ENCODE measurements around the gene IGSF9B.

Gene IGSF9B

DNA sequence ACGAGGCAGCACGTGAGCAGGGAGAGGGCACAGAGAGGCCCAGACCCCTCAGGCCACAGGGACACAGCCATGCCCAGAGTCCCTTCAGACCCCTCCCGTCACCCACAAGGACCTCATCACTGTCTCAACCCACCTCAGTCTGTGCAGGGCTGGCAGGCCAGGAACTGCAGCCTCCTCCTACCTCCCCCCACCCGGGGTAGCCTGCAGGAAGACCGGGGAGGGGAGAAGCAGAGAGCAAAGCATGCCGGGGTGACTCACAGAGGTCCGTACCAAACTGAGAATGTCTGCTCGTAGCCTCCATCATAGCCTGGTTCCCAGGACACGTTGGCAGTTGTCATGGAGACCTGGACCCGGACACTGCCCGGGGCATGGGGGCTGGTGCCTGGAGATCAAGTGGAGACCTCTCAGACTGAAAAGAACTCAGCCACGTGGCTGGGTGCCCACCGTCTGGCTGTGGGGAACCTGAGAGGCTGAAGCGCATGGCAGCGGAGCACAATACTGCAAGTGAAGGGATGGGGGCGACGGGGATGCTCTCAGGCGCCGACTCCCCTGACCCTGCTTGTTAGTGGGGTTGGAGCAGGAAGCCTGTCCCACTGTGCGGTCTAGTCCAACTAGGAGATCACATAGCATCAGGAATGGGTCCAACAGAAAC, 27.2 kb downstream of the IGSF9B start:
- intact Hi-C loops (cut with DNase I) = loop anchor here (5.0 to 10.0 kb wide), 3 partner anchors 118 to 295 kb away; partner anchors contain the start of genes NCAPD3 and VPS26B
- DNase-seq = peak in 2 of 10 donors; percentile 80 to 83

DNA sequence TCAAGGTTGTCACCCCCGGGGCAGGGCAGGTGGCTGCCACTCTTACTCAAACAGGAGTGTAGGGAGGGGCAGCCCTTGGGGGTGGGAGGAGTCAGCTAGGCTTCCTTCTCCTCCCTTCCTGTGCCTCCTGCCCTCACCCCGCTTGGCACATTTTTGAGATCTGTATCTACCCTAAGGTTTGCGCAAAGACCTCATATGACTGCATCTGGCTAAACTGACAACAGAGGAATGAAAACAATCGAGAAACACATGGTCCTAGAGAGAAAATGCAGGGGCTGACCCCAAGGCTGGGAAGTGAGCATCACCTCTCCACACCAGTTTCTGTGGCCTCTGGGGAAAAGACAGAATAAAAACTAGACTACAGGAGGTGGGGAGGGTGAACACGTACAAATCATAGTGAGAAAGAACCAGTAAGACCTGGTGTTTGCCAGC, 28.1 kb downstream of the IGSF9B start:
- intact Hi-C loops (cut with DNase I) = loop anchor here (5.0 kb wide), 2 partner anchors 119 to 209 kb away; no protein-coding TSS in a partner anchor

DNA sequence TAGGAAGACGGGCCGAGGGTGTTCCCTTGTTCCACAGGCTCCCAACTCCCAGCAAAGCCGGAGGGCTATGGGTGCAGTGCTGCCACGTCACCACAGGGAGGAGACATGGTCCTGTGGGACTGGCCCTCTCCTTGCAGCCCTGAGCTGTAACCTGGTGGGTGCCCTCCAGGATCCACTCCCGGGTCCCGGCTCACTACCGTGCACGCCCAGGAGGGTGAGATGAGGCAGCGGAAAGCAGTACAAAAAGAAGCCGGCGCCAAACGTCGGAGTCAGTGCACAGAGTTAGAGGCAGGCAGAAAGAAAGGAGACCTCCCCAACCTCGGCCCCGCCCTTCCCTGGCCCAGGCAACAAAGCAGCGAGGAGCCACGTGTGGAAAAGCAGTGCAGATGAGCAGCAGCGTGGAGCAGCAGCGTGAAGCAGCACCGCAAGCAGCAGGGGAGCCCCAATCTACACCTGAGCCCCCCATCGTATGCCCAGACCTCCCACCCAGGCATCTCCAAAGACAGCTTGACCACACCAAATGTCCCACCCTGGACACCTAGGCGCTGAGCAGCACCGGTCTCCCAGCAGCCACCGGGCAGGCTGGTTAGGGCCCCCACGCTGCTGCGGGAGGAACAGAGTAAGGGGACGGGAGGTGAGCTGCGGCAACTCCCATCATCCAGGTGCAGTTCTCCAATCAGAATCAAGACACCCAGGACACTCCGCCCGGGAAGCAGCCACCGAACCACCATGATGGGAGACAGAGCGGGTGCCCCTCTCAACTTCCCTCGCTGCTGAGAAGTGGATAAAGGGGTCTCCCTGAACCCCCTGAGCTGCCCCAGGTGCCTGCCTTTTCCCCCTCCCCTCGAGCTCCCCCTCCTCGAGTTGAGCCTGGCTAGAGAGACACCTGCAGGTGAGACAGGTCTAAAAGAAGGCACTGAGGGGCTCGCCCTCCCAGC, 28.8 kb downstream of the IGSF9B start:
- DNase-seq = peak; percentile 54 to 97 (median 76)
- intact Hi-C loops (cut with DNase I) = loop anchor here (5.0 kb wide), 2 partner anchors 119 to 209 kb away; no protein-coding TSS in a partner anchor

More for the DNA sequence above, 28.1 kb downstream of the IGSF9B start:
- peak in 1 of 10 donors; percentile 79 for DNase-seq

DNA sequence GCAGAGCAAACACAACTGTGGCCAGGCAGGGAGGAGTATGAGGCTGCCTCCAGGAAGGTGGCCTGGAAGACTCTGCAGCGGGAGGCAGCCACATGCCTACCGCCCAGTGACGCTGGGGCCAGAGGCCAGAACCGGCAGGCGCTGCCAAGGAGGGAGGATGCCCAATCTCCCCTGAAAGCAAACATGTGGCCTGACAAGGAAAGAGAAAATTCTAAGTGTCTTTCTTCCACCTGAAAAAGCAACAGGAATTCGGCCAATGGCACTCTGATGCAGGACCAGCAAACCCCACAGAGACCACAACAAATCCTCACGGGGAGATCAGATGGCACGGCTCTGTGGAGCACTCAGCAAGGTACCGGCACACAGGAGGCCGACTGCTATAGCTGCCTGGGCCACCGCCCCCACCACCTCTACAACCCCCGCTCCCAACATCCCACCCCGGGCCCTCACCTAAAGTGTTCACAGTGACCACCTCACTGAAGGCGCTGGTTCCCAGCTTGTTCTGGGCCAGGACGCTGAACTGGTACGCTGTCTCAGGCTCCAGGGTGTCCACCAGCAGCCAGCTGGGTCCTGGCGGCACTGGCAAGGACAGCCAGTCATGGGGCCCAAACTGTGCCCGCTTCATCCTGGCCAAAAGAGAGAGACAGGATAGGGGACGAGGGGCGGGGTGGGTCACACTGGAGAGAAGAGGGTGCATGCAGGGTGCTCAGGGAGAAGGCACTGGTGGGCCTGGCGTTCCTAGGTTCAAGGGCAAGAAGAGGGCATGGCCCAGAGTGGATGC, 30.1 kb downstream of the IGSF9B start:
- intact Hi-C loops (cut with DNase I) = loop anchor here (5.0 kb wide), 2 partner anchors 121 to 211 kb away; no protein-coding TSS in a partner anchor
- peak in 1 of 10 donors; percentile 24 for DNase-seq

DNA sequence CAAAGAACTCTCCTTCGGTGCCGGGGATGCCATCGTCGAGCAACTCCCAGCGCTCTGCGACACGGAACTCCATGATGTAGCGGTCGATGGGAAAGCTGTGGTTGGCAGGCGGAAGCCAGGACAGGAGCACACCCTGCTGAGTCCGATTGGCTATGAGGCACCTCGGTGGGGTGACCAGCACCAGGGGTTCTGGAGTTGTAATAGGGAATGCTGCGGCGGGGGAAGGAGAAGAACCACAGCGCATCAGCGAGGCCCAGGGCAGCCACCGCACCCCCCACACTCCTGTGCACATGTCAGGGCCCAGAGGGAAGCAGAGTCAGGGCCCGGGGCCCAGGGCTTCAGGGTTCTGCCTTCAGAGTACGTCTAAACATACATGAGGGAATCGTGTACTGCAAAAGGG, 31.0 kb downstream of the IGSF9B start:
- peak in 1 of 10 donors; percentile 64 for DNase-seq
- intact Hi-C loops (cut with DNase I) = loop anchor here (5.0 kb wide), 2 partner anchors 122 to 212 kb away; no protein-coding TSS in a partner anchor

DNA sequence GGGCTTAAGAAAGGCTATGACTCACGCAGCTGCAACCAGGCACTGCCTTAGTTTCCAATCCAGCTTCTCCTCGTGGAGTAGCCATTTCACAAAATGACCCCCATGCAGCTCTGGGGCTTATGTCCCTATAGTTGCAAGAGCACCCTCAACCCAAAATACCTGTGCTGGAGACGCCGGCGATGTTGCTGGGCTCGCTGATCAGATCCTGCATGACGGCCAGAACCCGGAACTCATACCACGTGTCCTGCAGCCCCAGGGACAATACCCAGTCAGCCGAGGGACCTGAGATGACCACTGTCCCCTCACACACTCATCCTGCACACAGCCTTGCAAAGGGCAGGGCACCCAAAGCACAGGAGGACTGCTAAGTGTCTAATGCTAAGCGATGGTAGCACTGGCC, 32.1 kb downstream of the IGSF9B start:
- DNase-seq = peak in 1 of 10 donors; percentile 67

DNA sequence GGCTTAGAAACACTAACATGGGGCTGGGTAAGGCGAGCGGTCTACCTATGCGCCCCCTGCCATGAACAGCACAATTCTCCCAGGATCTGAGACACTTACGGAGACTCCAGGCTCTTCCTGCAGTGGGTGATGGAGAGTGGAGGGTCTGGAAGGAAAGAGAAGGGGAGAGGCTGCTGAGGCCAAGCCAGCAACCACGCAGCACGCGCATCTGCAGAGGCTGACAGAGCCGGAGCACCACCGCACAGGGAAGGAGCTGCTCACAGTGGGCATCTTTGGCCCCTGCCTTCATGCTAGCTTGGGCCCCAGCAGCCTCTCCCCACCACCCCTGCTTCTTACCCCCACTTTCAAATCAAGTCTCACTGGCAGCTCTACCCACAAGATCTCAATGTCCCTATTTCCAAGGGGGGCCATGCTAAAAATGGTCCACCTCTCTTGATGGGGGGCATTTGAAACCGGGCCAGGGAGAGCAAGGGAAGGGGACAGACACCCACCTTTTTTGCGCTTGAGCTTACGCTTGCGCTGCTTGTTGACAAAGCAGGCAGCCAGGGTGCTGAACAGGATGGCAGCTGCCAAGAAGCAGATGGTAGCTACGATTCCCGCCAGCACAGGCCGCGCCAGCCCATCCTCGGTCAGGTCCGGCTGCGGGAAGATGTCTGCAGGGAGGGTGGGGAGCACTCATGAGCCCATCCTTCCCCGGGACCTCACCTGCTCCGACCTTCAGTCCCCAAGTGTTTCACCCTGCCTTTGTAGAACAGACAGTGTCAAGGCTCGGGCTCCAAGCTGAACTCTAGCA, 34.5 kb downstream of the IGSF9B start:
- peak in 4 of 10 donors; percentile 47 to 93 (median 72) for DNase-seq
- intact Hi-C loops (cut with DNase I) = no loop called here

More for the DNA sequence above, 32.1 kb downstream of the IGSF9B start:
- intact Hi-C loops (cut with DNase I) = loop anchor here (5.0 kb wide), 2 partner anchors 123 to 213 kb away; no protein-coding TSS in a partner anchor

DNA sequence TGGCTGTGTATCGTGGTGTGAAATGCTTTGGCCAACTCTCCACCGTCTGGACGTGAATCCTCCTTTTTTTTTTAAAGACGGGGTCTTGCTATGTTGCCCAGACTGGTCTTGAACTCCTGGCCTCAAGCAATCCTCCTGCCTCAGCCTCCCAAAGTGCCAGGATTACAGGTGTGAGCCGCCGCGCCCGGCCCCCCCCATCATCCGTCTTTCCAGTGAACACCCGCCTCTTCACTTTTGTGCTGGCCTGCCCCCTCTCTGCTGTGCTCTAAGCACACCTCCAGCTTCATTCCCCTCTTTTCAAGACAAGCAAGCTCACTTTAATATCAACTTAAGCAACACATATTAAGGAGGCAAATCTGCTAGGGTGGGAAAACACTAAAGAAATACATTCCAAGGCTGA, 35.3 kb downstream of the IGSF9B start:
- peak in 1 of 10 donors; percentile 84 for DNase-seq
- intact Hi-C loops (cut with DNase I) = no loop called here

DNA sequence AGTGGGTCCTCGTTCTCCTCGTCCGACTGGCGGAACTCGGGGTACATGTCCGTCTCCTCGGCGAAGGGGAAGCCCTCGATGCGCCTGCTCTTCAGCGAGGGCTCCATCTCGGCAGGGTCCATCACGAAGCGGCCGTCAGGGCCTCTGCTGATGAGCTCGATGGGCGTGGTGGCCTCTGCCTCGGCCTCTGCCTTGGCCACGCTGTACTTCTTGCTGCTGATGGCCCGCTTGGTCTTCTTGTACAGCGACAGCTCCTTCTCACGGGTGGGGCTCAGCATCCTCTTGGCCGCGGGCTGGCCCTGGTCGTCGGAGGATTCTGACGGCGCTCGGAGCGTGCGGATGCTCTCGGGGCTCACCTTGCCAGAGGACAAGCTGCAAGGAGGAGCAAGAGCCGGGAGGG, 35.7 kb downstream of the IGSF9B start:
- intact Hi-C loops (cut with DNase I) = no loop called here
- peak in 1 of 10 donors; percentile 81 for DNase-seq

DNA sequence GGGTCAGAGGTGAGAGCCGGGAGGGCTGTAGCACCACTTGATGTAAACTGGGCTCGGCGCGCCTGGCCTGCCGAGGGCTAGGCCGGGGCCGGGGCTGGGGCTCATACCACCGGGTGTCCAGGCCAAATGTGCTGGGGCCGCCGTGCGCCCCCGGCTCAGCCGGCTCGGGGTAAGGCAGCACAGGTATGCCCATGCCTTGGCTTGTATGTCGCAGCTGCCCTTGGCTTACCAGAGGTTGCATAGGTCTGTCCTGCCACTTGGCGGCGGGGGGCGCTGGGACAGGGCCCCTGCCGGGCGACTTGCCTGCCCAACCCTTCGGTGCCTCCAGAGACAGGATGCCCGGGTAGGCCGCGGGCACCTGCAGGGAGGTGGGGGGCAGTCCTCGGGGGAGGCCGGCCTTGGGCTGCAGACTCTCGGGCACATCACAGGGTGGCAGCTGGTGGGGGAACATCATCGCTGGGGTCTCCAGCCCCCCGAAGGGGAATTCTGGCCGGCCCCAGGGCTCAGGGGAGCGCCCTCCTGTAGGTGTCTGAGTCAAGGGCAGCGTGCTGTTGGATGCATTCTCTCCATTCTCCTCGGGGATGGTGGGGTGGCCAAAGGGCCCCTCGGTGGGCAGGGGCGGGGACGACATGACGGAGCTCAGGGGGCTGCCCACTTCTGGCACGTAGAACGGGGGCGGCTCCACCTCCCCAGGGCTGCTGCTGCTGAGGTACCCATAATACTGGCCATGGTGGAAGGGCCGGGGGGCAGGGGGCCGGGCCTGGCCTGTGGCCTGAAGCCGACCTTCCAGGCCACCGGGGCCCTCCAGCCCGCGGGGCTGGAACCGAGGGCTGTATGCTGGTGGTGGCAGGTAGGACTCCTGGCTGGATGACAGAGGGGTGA, 36.4 kb downstream of the IGSF9B start:
- intact Hi-C loops (cut with DNase I) = no loop called here
- peak in 1 of 10 donors; percentile 74 for DNase-seq

DNA sequence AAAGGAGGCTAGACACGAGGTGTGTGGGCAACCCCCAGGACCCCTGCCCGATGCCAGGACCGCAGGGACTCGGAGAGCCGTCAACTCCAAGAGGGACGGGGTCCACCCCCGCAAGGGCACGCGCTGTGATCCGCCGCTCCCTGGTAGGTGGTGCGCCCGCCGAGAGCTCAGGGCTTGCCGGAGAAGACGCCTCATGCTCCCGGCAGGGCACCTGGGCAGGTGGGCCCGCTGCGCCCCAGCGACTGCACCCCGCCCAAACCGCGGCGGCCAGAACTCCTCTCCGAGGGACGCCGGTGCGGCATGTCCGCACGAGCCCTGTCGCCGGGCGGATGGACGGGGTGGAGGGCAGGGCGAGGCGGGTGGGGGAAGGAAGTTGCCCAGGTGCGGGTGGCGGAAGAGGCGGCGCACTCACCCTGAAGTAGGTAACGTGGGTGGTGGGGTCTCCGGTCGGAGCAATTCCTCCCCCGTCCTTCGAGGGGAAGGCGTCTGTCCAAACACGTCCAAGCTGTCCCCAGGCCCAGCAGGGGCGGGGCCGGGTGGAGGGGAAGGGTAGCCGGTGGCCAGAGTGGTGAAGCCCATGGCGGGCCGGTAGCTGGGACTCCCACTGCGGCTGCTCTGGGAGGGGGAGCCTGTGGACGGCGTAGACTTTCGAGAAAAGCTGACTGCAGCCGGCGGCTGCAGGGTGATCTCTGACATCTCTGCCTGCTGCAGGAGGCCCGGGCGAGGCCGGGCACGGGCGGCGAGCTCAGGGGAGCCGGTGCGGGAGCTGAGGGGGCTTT, 37.2 kb downstream of the IGSF9B start:
- DNase-seq = peak in 1 of 10 donors; percentile 75
- intact Hi-C loops (cut with DNase I) = no loop called here

DNA sequence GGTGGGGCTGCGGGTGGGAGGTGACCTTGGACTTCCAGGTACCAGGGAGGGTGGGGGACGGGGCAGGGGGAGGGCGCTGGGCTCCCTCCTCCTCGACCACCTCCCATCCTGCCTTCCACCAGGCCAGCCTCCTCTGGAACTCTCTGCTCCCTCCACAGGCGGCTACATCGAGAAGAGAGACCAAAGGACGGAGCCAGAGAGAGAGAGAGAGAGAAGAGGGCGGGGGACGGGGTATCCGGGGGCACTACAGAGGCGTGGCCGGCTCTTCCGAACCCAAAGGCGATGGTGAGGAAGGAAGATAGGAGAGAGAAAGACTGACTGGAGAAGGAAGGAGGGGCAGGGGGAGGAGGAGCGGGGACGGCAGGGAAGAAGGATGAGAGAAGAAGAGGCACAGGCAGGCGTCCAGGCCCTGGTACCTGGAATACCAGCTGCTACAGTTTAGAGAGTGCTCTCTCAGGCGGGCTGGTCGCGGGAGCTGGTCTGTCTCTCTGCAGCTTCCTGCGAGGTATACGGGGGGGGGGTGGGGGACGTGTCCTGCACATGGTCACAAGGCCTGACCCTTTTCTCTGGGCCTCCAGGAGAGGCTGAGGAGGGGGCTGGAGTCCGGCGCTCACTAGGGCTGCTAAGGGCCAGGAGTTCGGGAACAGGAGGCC, 38.0 kb downstream of the IGSF9B start:
- DNase-seq = peak in 1 of 10 donors; percentile 57
- intact Hi-C loops (cut with DNase I) = no loop called here

DNA sequence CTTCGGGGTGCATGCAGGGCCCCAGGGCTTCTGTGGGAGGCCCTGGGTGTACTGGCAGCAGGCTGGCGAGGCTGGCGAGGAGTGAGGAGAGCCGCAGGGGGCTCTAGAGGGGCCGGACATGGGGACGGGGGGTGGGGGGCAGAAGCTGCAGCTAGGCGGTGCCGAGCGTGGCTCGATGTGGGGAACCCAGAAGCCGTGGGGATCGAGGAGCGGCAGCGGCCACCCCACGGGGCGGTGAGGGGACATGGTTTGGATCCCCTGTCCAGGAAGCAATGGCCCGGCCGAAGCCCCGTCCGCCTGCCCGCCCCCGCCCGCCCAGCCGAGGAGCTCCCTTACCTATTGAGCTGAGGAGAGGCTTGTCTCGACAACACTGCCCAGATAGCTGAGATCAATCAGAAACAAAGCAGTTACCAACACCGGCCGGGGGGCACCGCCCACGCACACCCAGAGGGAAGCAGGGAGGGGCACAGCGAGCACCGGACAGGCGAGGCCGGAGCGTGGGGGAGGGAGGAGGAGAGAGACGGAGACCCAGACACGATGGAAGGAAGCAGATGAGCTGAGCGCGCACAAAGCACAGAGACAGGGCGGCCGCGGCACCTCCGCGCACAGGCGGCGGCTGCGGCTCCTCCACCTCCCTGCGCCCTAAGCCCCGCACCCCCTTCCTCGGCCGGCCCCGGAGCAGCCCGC, 38.7 kb downstream of the IGSF9B start:
- peak in 1 of 10 donors; percentile 50 for DNase-seq
- intact Hi-C loops (cut with DNase I) = no loop called here

DNA sequence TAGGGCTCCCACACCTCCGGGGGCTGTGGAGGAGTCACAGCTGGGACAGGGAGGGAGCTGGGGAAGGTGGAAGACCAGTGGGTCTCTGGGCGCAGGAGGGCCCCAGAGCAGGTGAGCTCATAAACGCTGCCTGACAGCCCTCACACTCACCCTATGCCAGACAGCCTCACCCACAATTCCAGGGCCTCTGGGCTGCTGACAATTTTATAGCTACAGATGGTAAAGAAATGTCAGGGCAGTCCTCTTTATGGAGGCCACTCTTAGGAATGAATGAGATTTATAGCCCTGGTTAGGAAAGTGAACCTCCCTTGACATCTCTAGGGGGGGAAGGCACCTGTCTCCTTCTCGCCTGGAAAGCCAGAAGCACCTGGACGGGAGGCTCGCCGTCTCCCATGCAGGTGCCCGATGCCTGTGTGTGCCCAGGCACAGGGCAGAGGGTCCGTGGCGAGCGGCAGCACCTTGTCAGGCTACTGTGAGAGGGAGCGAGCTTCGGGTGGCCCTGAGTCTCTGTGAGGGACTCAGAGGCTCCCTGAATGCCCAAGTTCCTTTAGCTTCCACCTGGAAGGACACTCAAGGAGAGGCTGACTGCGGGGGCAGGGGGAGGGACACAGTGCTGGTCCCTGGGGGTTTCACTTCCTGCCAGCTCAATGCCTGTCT, 39.9 kb downstream of the IGSF9B start:
- DNase-seq = peak in 2 of 10 donors; percentile 59 to 62
- intact Hi-C loops (cut with DNase I) = no loop called here

DNA sequence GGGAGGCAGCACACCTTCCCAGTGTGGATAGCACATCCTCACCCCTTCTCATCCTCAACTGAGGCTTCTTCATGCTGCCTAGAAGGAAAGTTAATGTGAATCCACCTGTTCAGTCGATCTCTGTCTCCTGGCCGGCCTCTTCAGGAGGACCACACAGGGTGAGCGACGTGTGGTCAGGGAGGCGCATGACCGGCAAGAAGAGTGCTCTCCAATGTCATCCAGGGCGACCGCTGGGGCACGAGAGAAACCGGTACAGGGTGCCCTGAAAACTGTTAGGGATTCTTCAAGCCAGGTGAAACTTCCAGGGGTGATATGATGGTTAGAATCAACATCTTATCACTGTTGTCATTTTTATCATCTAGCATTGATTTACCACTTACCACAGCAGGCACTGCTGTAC, 43.0 kb downstream of the IGSF9B start:
- peak in 2 of 10 donors; percentile 64 to 66 for DNase-seq

DNA sequence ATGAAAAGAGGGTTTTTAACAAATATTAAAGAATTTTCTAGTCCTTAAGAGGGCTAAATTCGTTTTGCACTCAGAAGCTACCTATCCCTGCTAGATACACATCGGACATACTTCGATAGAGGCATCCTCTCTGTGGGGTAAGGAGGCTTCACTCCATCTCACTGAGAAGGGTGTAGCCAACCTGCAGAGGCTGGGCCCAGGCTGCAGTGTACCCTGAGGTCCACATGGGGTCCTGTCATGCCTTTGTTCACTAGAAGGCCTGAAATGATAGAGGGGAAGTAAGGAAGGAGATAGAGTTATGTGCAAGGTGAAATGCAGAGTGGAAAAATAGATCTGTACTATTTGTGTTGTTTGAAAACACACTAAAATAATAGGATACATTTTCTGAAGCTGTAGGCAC, 45.6 kb downstream of the IGSF9B start:
- peak in 2 of 10 donors; percentile 12 to 20 for DNase-seq
- intact Hi-C loops (cut with DNase I) = no loop called here

More for the DNA sequence above, 43.0 kb downstream of the IGSF9B start:
- intact Hi-C loops (cut with DNase I) = no loop called here

Data from posterior cingulate gyrus (tissue), 11 donors.